ENCODE measurements around the gene HCLS1.
"Not testable (repeated sequence)": the region's sequence is repeated elsewhere in the genome, so short reads cannot be mapped to it uniquely, and the experiment has no call there.

Gene HCLS1, protein sequence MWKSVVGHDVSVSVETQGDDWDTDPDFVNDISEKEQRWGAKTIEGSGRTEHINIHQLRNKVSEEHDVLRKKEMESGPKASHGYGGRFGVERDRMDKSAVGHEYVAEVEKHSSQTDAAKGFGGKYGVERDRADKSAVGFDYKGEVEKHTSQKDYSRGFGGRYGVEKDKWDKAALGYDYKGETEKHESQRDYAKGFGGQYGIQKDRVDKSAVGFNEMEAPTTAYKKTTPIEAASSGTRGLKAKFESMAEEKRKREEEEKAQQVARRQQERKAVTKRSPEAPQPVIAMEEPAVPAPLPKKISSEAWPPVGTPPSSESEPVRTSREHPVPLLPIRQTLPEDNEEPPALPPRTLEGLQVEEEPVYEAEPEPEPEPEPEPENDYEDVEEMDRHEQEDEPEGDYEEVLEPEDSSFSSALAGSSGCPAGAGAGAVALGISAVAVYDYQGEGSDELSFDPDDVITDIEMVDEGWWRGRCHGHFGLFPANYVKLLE

DNA sequence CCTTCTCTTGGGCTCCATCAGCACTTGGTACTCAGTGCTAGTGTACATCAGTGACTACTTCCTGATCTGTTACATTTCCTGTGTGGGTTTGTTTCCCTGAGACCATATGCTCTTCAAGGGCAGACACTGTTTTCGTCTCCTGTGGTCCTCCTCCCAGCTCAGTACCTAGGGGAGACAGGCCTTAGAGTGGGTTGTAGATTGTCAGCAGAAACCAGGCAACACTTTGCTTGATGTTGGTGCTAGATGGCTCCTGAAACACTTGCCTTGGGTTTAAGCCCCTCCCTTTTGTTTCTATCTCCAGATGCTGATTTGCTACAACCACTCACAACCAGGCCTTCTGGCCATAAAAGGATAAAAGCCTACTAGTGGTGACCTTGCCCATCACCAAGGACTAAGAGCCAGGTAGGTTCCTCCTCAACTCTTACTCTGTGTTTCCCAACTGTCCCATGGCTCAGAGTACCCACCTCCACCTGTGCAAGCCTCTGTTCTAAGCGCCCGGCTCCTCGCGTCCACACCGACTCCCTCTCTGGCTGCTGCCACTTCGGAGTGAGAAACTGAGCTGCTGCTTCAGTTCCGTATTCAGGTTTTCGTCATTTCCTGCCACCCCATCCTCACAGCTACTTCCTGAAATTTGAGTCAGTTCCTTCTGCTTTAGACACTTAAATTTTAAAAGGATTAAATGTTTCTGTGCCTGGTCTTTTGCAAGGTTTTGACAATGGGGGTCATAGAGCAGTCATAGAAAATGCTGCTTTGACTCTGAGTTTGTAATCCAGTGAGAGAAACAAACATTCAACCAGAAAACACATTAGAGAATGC is at the start of gene HCLS1:
Gene HCLS1, minus strand, starts transcription at position 548 of the 816 bp plus-strand sequence. CDS start 2,556 bp downstream, outside the sequence.
- DNase-seq (ENCODE audit: low read depth in 2 of 2), result peak; percentile 50 to 54

DNA sequence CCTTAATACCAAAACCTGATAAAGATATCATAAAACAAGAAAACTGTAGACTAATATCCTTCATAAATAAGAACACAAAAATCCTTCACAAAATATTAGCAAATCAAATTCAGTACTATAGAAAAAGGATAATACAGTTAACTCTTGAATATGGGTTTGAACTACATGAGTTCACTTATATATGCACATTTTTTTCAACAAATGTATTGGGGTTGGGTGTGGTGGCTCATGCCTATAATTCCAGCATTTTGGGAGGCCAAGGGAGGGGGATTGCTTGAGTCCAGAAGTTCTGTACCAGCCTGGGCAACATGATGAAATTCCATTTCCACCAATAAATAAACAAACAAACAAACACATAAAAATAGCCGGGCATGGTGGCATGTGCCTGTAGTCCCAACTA is 49.6 kb upstream of the HCLS1 start:
- no peak for DNase-seq (ENCODE audit: low read depth in 2 of 2)

DNA sequence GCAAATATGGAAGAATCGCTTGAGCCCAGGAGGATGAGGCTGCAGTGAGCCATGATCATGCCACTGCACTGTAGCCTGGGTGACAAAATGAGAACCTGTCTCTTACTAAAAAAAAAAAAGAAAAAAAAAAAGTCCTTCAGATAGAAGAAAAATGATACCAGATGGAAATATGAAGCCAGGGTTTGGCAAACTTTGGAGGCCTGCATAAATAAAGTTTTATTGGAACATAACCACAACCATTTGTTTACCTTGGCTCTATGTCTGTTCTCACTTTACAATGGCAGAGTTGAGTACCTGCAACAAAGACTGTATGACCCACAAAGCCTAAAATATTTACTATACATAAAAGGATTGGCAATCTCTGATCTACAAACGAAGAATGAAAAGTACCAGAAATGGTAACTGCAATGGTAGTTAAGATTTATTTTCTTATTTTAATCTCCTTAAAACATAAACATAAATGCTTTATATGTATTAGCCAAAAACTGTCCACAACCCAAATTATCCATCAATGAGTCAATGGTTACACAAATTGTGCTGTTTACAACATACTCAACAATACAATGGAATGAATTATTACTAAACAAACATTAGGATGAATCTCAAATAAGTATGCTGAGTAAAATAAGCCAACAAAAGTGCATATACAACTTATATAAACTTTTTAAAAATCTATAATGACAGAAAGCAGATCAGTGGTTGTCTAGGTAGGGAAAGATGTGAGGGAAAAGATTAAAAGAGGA is 47.0 kb upstream of the HCLS1 start:
- DNase-seq (ENCODE audit: low read depth in 2 of 2), result no peak

DNA sequence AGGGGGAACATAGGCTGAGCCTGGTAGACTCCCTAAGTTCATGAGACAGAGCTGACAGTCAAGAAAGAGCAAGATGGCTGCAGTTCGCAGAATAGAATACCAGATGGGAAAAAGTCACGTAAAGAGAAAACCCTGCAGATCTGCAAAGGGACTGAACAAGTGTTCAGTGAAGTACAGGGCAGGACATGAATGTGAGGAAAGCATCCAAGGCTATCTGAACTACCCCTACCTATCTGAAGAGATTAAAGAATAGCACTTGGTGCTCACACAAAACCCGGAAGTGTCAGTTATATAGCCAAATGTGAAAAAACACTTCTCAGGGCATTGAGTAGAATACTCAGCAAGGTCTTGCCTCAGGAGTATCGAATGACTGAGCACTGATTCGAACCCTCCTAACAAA is 44.8 kb upstream of the HCLS1 start:
- DNase-seq (ENCODE audit: low read depth in 2 of 2), result no peak

DNA sequence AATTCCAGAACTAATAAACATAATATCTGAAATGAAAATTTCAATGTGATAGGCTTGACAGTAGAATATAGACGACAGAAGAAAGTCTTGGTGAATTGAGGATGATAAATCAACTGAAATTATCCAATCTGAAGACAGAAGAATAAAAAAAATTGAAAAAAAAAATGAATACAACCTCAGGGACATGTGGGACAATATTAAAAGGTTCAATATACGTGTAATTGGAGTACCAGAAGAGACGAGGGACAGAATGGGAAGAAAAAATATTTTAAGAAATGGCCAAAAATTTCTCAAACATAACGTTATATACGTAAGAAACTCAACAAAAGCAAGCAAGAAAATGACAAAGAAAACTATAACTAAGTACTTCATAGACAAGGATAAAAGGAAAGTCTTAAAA is 43.3 kb upstream of the HCLS1 start:
- no peak for DNase-seq (ENCODE audit: low read depth in 2 of 2)

DNA sequence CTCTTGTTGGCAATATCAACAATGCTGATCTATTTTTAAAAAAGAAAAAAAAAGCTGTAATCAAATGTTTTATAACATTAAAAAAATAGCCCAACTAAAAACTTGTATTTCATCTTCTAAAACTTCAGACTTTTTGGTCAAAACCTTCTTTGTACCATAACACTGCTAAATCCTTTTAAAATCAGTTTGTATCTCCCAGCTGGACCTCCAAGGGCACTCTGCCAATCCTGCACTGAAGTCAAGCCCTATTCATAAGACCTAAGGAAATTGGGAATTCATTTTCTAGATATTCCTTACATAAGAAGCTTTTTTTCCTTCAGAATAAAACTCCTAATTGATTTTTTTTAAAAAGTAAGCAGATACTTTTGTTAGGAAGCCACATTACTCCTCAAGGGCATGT is 38.2 kb upstream of the HCLS1 start:
- DNase-seq (ENCODE audit: low read depth in 2 of 2), result no peak

DNA sequence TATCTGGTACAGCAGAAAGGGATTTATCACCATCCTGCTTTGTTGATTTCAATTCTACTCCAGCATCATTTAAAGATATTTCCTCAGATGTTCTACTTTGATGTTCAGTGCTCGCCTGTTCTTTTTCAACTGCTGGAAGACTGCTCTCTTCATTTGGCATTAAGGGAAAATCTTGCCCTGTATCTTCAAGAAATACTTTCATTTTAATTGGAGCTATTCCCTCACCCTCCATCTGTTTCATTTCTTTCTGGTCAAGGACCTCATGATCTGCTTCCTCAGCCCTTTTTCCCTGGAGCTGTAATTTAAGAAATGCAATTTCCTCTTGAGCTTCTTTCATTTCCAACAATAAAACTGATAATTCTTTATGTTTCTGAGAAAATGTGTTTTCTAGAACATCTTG is 37.8 kb upstream of the HCLS1 start:
- DNase-seq (ENCODE audit: low read depth in 2 of 2), result no peak

DNA sequence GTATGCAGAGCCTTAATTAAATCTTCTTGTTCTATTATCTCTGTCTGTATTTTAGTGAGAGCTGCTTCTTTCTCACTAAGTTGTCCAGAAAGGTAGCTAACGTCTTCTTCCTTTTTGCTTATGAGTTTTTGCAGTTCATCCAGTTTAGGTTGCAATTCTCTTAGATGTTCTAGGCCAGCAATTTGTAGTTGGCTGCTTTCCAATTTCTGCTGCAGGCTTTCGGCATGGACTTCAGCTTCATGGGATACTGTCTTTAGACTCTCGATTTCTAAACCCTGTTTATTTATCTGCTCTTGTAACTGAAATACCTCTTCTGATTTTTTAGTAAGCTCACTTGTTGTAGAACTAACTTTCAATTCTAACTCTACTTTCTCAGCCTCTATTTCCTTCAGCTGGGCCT is 35.5 kb upstream of the HCLS1 start:
- DNase-seq (ENCODE audit: low read depth in 2 of 2), result no peak

DNA sequence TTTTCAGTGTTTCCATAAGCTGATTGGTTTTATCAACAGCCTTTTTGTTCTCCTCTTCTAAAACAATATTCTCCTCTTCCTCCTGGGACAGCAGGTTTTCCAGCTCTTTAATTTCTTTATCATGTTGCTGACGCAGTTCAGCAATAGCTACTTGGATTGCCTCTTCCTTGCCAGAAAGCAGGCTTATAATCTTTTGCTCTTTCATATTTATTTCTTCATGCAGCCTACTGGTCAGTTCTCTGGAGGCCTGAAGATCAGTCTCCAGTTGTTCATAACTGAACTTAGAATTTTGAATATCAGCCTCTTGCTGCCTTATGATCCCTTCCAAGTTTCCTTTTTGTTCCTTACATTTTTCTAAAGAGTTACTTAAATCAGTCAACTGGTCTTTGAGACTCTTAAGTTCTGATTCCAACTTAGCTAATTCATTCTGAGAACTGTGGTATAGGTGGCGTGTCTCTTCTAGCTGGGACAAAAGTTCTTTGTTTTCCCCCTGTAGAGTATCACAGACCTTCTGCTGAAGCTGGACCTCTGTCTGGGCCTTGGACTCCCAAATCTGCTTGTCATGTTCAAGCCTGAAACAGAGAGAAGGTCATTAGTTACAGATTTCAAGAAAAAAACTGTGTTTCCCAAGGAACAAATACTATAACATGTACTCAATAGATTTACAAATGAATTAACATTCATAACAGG is 31.5 kb upstream of the HCLS1 start:
- no peak for DNase-seq (ENCODE audit: low read depth in 2 of 2)

DNA sequence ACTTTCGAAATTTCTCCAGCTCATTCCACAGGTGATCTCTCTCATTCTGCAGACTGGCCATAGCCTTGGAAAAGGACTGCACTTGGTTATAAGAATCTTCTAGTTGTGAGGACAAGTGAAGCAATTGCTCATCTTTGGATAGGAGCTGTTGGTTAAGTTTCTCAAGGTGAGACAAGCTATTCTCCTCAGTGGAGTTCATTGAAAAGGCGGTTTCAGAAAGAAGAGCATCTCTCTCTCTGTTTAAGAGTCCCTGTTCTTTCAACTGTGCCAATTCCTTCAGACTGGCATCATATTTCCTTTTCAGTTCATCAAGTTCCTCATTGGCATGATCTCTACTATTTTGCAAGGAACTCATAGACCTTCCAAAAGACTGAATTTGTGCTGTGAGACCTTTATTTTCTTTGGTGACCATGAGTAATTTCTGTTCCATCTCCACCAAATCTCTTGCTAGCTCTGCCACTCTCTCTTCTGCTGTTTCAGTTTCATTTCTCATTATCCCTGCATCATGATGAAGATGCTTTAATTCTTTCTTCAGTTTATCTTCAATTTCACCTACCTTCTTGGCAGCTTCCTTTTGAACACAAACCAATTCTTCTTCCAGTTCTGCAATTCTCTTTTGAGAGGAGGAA is 30.2 kb upstream of the HCLS1 start:
- no peak for DNase-seq (ENCODE audit: low read depth in 2 of 2)

DNA sequence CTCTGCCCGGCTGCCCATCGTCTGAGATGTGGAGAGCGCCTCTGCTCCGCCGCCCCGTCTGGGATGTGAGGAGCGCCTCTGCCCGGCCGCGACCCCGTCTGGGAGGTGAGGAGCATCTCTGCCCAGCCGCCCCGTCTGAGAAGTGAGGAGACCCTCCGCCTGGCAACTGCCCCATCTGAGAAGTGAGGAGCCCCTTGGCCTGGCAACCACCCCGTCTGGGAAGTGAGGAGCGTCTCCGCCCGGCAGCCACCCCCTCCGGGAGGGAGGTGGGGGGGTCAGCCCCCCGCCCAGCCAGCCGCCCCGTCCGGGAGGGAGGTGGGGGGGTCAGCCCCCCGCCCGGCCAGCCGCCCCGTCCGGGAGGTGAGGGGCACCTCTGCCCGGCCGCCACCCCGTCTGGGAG is 28.0 kb upstream of the HCLS1 start:
- not testable (repeated sequence) for DNase-seq (ENCODE audit: low read depth in 2 of 2)

DNA sequence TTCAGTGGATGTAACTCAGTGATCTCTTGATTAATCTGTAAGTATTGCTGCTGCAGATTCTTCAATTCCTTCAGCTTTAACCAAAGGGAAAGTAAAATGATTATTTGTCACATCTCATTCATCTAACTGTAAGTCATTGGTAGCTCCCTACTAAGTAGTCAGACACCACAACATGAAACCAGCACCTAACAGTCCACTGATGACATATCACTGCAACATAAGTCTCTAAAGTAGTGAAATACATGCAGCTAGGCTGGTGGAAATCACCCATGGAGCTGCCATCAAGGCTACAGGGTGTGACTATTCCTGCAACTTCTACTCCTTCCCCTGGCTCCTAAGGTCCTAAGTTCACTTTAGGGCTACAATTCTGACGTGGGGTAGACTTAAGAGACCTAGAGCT is 21.1 kb upstream of the HCLS1 start:
- no peak for DNase-seq (ENCODE audit: low read depth in 2 of 2)

DNA sequence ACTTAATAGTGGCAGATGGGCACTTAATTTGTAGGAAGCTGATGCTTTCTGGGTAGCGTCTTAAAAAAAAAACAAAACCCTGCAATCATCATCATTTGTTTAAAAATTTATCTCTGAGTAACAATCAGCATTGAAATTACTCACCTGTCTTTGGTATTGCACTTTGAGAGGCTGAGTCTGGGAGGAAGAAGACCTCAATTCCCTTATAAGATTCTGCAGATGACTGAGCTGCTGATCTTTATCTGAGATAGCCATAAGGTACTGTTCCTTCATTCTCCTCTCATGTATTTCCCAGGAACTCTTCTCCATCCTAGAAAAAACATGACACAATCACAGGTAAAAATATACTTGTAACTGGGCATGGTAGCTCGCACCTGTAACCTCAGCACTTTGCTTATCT is 16.4 kb upstream of the HCLS1 start:
- no peak for DNase-seq (ENCODE audit: low read depth in 2 of 2)

DNA sequence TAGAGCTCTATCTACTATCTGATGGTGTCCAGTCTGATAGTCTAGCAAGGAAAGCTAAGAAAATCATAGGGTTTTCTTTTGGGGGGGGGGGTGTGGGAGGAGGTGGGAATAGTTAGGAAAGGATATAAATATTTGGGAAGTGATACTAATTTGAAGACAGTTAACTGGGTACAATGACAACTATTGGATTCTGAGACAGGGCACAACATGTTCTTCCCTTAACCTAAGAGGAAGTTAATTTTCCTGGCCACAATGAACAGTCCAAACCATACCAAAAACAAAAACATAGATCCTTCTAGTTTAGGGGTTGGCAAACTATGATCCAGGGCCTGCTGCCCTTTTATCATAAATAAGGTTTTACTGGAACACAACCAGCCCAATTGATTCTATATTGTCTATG is 10.0 kb upstream of the HCLS1 start:
- DNase-seq (ENCODE audit: low read depth in 2 of 2), result no peak

DNA sequence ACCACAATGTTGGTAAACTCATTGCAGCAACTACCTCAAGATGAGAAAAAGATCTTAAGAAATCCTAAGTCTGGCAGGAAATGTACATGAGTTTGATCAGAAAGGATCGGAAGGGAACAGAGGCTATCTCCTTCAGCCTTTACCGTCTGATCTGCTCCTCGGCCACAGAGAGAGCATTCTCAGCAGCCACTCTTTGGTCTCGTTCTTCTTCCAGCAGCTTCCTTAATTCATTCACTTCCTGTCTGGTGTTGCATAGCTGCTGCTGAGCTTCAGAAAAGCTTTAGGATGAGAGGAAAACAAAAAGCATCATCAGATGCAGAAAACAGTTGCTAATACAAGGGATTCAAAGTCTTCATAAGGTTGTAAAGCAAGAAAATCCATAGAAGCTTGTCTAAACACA is 6.6 kb upstream of the HCLS1 start:
- DNase-seq (ENCODE audit: low read depth in 2 of 2), result no peak

DNA sequence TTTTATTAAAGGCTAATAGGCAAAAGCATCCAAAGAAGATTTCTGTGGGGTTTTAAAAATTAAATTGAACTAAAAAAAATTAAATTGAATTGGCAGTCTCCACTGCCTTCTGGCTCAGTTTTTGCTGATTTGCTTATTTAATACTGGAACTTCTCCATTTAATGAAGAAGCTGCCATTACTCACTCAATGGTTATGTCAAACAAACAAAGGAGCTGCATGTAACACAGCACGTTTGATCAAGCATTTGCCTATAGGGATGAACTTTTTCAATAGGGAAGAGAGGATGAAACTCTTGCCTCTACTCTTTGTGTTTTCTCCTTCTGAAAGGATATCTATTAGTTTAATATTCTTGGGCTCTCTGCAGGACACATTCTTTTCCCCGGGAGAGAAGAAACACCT is 4.8 kb upstream of the HCLS1 start:
- no peak for DNase-seq (ENCODE audit: low read depth in 2 of 2)

DNA sequence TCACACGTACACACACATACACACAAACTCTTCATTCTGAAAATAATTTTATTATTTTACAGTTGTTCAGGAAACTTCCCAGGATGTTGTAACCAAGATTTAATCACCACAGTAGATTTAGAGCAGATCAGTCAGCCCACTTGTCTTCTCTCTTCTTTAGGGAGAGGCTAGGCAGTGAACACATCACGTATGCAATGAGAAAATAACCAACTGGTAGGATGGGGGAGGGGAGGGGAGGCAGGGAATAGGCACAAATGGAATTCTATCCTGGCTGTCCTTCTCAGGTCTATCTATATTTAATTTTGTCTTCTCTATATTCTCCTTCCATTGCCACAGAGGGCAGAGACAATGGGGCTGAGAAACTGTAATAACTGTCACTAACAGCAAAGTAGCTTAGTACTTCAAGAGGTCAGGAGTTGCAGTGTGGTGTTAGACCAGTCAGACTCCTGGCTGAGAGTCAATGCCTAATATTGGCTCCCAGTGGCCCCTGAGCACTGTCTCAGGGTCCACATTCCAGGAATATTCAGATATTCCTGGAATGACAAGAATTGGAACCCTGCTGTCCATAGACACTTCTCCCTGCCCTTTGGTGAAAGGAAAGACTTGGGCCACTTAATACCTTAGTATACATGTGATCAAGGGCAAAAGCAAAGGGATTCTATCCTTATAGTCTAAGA is 2.6 kb upstream of the HCLS1 start:
- no peak for DNase-seq (ENCODE audit: low read depth in 2 of 2)

DNA sequence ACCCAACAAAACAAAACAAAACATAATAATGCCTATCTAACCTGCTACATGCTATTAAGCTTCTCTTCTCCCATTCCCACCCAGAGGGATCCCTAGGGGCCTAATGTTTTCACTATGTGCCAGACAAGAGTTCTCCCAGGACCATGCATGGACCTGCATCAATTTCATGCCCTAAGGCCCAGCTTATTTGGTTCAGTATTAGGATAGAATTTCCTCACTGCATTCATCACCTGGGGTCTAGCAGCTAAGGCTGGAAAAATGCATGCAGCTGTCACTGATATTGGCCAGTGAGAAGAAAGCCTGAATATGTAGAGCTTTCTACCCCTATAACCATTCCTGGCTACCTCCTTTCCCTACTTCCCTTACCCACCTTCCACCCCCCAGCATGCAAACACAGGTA is 2.0 kb upstream of the HCLS1 start:
- DNase-seq (ENCODE audit: low read depth in 2 of 2), result no peak

DNA sequence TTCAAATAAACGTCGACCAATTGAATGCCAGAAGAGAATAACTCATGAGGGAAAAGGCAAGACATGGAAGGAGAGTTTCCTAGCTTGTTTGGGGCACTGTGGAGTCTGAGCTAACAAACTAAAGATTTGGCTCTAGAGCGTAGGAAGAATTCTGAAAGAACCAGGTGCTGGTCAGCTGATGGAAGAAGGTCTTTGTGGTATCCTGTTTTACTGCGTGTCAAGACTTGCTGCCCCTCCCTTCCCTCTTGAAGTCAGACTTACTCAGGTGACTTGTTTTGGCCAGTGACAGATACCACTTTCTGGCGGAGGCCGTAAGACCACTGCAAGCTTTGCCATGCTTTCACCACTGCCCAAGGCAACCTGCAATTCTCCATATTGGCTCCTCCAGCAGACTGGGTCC is 673 bp upstream of the HCLS1 start:
- no peak for DNase-seq (ENCODE audit: low read depth in 2 of 2)

DNA sequence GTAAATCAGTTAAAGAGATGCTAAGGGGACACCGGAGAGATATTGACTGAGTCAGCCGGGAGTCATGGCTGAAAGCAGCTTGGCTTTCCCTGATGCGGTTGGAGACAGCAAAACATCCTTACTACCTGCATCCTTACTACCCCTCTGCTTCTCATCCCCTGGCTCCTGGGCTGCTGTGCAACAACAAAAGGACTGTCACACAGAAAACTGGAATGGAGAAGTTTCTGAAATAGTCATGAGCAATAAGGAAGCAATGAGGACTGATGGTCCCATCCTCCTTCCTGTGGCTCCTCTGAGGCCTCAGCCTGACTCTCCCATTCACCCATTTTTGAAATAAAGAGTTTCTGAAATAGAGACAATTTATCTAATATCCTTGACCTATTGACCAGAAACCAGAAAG is 1.1 kb downstream of the HCLS1 start:
- DNase-seq (ENCODE audit: low read depth in 2 of 2), result no peak

All from stimulated activated CD4-positive, alpha-beta T cell treated with anti-CD3 and anti-CD28 coated beads, Interleukin-1b, Interleukin-23, amount 100 ng/mL, for 4 hours (primary cell).